GM18870 (cell line): ENCODE measurements around the gene NGEF.
"Not testable (repeated sequence)": the region's sequence is repeated elsewhere in the genome, so short reads cannot be mapped to it uniquely, and the experiment has no call there.

ENCODE experiments used
- ATAC-seq: cut with Tn5 transposase; IDR thresholded peaks from one replicate; pipeline ENCODE4 v1.9.1; 2021; ENCODE audit warnings: moderate library complexity; ENCODE audit not compliant: unreplicated experiment

NGEF gene

DNA sequence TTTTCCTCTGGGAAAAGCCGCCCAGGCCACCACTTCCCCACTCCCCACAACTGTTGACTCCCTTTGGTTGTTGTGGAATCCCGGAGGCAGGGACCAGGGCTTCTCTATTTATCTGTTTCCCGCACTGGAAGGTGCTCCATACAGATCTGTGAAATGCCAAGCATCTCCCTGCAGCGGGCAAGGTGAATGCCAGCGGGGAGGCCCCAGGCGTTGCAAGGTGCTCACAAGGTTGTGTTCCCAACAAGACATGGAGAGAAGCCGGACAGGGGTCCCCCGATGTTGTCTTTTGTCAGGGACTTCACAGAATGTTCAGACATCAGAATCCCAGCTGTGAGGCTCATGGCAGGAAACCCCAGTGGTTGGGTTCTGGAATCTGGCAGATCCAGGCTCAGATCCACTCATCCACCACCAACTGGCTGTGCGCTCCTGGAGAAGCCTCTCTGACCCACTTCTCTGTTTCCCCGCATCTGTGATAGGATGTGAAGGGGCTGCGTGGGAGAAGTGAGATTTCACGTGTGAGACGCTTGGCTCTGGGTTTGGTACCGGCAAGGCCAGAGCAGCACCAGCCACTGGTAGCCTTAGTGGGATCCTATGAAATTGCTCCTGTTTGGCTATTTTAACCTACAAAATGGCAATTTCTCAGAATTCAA, 10.8 kb upstream of the NGEF start:
- ATAC-seq = no peak

DNA sequence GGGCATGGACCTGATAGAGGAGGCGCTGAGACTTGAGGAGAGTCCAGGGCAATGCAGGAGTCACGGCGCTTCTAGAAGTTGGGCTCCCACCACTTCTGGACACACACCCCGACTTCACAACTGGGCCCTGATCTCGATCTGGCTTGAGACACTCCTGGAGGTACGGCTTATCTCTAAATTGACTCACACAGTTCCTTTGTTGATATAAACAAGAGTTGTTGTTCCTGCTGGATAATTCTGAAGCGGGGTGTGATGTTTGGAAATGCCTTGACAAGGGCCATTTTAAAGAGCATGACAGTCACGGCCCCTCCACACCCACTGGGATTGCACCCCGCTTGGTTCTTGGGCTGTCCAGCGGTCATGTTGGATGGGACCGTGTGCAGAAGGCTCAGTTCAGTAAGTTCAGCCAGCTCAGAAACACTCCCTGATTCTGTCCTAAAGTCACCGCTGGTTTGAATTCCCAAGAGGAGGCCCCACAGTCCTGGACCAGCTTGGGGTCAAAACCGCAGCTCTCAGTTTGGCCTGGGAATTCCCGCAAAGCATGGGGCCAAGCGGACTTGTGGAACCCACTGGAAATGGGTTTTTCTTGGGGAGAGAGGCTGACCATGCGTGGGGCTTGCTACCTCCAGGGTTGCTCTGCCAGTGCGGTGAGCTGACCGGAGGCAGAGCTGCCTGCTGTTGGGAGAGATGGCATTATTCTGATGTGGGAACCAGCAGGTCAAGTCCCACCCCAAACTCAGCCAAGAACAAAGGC, 10.1 kb upstream of the NGEF start:
- ATAC-seq = no peak

- ATAC-seq = no peak
These were observed 9.5 kb upstream of the NGEF start for GRCh38 chr2:233022561-233022960.

GRCh38 chr2:233021771-233022170, 8.7 kb upstream of the NGEF start:
- ATAC-seq = no peak

DNA sequence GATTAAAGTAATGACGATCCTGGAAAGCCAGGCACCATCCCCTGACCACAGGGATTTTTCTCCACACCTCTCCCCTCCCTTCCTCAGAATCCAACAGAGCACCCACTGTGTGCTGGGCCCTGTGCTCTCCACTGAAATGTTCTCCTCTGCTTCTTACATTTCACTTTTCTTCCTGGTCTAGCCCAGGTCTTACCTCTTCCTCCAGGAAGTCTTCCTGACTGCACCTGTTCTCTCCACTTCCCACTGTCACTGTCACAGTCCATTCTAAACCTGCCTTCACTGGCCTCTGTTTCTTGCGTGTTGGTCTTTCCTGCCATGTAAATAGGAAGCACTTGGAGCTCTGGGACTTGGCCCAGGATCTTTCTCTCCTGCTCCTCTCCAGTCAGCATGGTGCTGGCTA, 7.4 kb upstream of the NGEF start:
- no peak for ATAC-seq

DNA sequence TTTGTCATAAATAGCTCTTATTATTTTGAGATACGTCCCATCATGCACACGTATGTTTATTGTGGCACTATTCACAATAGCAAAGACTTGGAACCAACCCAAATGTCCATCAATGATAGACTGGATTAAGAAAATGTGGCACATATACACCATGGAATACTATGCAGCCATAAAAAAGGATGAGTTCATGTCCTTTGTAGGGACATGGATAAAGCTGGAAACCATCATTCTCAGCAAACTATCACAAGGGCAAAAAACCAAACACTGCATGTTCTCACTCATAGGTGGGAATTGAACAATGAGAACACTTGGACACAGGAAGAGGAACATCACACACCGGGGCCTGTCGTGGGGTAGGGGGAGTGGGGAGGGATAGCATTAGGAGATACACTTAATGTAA, 6.6 kb upstream of the NGEF start:
- not testable (repeated sequence) for ATAC-seq

DNA sequence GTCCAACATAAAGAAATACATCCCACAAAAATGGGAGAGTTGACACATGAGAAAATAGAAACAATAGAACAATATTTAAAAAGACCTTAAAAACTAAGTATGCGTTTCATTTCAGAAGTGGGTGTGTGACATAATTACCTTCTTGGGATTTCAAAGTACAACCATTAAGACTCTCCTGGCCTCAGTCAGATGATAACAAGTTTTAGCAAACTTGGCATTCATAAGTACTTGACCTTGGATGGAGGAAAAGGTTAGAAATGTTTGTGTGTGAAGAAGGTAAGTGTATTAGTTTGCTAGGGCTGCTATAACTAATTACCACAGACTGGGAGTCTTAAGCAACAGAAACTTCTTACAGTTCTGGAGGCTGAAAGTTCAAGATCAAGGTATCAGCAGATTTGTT, 4.9 kb upstream of the NGEF start:
- no peak for ATAC-seq

- no peak for ATAC-seq
These were observed 2.1 kb upstream of the NGEF start for GRCh38 chr2:233015019-233015645.

DNA sequence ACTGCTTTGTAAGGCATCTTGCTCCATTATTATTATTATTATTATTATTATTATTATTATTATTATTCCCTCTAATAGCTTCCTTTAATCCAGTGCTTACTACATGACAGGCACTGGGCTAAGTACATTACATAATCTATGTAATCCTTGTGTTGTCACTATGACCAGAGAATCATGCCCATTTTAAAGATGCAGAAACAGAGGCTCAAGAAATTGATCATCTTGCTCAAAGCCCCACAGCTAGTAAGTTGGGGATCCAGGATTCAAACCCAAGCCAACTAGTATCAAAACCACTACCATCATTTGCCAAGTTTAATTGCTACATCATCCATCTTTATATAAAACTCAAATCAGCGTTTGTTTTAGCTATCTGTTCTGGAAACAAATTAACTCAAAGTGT, 594 bp upstream of the NGEF start:
- no peak for ATAC-seq

- no peak for ATAC-seq
These were observed 620 bp downstream of the NGEF start for GRCh38 chr2:233012301-233012971.

DNA sequence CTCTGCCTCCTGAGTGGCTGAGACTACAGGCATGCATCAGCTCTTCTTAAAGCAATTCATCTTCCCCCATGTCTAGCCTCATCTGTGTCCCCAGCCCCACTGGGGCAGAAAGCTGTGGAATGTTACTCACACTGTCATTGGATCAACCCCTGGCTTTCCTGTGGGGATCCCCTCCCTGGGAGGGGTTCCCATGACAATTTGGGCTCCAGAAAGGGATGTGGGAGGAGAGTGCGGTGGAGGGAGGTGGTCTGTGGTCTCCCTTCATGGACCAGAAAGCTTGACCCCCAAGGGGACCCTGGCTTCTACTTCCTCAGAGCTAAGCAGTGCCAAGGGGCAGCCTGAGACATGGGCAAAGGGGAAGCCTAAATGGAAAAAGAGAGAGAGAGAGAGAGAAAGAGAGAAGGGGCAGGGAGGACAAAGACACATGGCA, 1.3 kb downstream of the NGEF start:
- ATAC-seq = no peak

- ATAC-seq = no peak
These were observed 1.8 kb downstream of the NGEF start for GRCh38 chr2:233011268-233011650.

- no peak for ATAC-seq
These were observed 2.3 kb downstream of the NGEF start for GRCh38 chr2:233010569-233011267.

- no peak for ATAC-seq
These were observed 3.4 kb downstream of the NGEF start for GRCh38 chr2:233009661-233010060.

GRCh38 chr2:233007739-233008138, 5.3 kb downstream of the NGEF start:
- ATAC-seq = no peak

- ATAC-seq = no peak
These were observed 5.8 kb downstream of the NGEF start for GRCh38 chr2:233007270-233007669.

DNA sequence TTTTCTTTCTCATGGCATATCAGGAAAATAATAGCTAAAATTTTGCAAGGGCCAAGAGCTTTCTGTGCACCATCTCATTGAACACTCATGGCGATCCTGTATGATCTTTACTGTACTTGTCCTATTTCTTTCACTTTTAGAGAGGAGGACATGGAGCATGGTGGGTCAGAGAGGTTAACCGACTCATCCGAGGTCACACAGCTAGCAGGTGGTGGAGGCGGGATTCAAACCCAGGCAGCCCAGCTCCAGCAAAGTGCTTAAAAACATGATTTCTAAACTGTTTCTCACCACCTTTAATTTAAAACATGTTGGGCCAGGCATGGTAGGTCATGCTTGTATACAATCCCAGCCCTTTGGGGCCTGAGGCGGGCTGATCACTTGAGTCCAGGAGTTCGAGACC, 6.4 kb downstream of the NGEF start:
- ATAC-seq = no peak

GRCh38 chr2:233005096-233005495, 8.0 kb downstream of the NGEF start:
- ATAC-seq = no peak

GRCh38 chr2:233003658-233004555, 9.1 kb downstream of the NGEF start:
- ATAC-seq = no peak
